Transverse colon (tissue), 4 donors: ENCODE measurements around the gene ZFYVE21.

Experiments used
- EP300 ChIP-seq: sonication (generic); formaldehyde crosslinking; IDR thresholded peaks from one replicate; pipeline ENCODE4 v1.6.1; 2017; ENCODE audit warnings: antibody characterized with exemption, low read depth
- POLR2A ChIP-seq: fragments of 450-650 bp; IDR thresholded peaks from one replicate; pipeline ENCODE4 v1.6.1; 2016; ENCODE audit warnings: antibody characterized with exemption, mild to moderate bottlenecking, moderate library complexity
- POLR2AphosphoS5 ChIP-seq, 3 donors: sonication (generic); formaldehyde crosslinking; IDR thresholded peaks; one replicate each; pipeline ENCODE4 v1.6.1; 2016; ENCODE audit warnings: antibody characterized with exemption in 3 of 3
- TF ChIP-seq, protein P1 (sequence below), 5 experiments: fragments of 200-600 bp in 3 of 5; fragments of 450-650 bp in 2 of 5; sonication (generic) in 3 of 5; IDR thresholded peaks; 1 replicate in 2 of 5; 2 replicates in 3 of 5; pipeline ENCODE4 v1.5.1; 2016 to 2017; ENCODE audit warnings: antibody characterized with exemption in 5 of 5, inconsistent platforms in 3 of 5, mild to moderate bottlenecking in 2 of 5, moderate library complexity in 1 of 5

DNA sequence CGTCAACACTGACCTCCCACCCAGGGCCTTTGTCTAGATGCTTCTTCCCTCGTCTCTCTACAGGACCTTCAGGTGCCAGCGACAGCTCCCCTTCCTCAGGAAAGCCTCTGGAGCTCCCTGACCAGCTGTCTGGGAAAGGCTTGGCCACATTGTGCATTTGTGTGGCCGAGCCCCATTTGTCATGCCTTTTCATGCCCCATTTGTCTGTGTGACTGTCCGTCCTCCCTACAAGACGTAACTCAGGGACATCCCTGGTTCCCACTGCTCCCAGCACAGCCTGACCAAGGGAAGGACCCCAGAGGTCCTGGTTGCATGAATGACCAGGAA, 23.8 kb downstream of the ZFYVE21 start:
- TF ChIP-seq, protein P1, sequence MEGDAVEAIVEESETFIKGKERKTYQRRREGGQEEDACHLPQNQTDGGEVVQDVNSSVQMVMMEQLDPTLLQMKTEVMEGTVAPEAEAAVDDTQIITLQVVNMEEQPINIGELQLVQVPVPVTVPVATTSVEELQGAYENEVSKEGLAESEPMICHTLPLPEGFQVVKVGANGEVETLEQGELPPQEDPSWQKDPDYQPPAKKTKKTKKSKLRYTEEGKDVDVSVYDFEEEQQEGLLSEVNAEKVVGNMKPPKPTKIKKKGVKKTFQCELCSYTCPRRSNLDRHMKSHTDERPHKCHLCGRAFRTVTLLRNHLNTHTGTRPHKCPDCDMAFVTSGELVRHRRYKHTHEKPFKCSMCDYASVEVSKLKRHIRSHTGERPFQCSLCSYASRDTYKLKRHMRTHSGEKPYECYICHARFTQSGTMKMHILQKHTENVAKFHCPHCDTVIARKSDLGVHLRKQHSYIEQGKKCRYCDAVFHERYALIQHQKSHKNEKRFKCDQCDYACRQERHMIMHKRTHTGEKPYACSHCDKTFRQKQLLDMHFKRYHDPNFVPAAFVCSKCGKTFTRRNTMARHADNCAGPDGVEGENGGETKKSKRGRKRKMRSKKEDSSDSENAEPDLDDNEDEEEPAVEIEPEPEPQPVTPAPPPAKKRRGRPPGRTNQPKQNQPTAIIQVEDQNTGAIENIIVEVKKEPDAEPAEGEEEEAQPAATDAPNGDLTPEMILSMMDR (IDR thresholded peaks at IDR 0.05), result no peak
- TF ChIP-seq POLR2A (no peak), POLR2AphosphoS5 (IDR thresholded peaks at IDR 0.05) (no peak), EP300 (no peak)
